Dendritic cell treated with granulocyte-macrophage colony-stimulating factor and Interleukin-4, amounts not matched to agents 40 ng/mL and 50 ng/mL, for 4 days (primary cell): ENCODE data around the gene VKORC1.
"Not testable (repeated sequence)": the region's sequence is repeated elsewhere in the genome, so short reads cannot be mapped to it uniquely, and the experiment has no call there.

Experiments used
- H3K27ac Mint-ChIP-seq: one replicate; pipeline ENCODE4 v1.8.0; 2022; ENCODE audit warnings: mild to moderate bottlenecking, mixed read lengths
- H3K27me3 Mint-ChIP-seq: one replicate; pipeline ENCODE4 v1.8.0; 2022; ENCODE audit warnings: mild to moderate bottlenecking, mixed read lengths
- H3K36me3 Mint-ChIP-seq: one replicate; pipeline ENCODE4 v1.8.0; 2022; ENCODE audit warnings: low read depth, mixed read lengths
- H3K4me1 Mint-ChIP-seq: one replicate; pipeline ENCODE4 v1.8.0; 2022; ENCODE audit warnings: low read depth, mixed read lengths
- H3K4me3 Mint-ChIP-seq: one replicate; pipeline ENCODE4 v1.8.0; 2022; ENCODE audit warnings: mild to moderate bottlenecking, moderate library complexity, mixed read lengths
- H3K9me3 Mint-ChIP-seq: one replicate; pipeline ENCODE4 v1.8.0; 2022; ENCODE audit warnings: mixed read lengths
- intact Hi-C: fragments of 100-400 bp; cut with micrococcal nuclease; formaldehyde crosslinking; loops from one replicate; pipeline ENCODE4 v1.15.0; 2022

Gene VKORC1

DNA sequence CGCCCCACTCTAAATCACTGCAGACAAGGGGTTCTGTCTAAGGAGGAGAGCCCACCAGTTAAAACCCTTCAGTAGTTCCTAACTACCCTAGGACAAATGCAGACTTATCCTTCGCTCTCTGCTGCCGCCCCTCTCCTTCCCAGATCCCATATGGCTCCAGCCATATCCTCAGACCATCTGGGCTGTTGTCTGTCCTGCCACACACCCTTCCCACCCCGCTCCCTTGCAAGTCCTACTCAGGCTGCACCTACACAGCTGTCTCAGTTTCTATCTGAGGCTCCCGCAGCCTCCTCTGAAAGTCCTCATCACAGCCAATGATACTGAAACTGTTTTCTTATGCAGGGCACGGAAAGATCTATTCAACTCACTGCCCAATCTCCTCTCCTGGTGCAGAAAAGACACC, 12.9 kb upstream of the VKORC1 start:
- no peak overlapping the region for H3K4me3 Mint-ChIP-seq
- intact Hi-C loops: loop anchor here (5.0 kb wide), 2 partner anchors 35 kb away; partner anchors contain the start of genes ZNF646 and ZNF668
- H3K27me3 Mint-ChIP-seq: no peaks in the 10 kb centered on the region
- H3K9me3 Mint-ChIP-seq: no peaks in the 10 kb centered on the region
- peaks cover 50% of the 10 kb centered on the region for H3K4me1 Mint-ChIP-seq
- H3K27ac Mint-ChIP-seq: peak overlapping the region; percentile 75
- peaks cover 40% of the 10 kb centered on the region for H3K36me3 Mint-ChIP-seq

DNA sequence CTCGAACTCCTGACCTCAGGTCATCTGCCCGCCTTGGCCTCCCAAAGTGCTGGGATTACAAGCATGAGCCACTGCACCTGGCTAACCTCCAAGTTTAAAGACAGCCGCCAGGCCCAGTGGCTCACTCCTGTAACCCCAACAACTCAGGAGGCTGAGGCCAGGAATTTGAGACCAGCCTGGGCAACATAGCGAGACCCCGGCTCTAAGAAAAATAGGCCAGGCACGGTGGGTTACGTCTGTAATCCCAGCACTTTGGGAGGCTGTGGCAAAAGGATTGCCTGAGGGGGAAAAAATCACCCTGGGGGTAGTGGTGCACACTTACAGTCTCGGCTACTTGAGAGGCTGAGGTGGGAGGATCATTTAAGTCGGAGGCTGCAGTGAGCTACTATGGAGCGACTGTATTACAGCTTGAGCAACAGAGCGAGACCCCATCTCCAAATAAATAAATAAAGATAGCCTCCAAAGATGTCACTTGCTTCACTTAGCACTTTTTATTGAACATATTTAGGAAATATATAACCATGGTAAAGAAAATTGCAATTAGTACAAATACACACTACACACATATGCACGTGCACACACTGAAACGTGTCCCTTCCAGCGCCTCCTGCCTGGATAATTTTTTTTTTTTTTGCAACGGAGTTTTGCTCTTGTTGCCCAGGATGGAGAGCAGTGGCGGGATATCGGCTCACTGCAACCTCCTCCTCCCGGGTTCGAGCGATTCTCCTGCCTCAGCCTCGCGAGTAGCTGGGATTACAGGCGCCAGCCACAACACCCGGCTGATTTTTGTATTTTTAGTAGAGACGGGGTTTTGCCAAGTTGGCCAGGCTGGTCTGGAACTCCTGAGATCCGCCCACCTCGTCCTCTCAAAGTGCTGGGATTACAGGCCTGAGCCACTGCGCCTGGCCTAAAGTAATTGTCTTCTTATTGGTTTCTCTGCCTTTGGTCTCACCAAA, 12.2 kb upstream of the VKORC1 start:
- H3K27ac Mint-ChIP-seq: peak overlapping the region; percentile 83
- H3K36me3 Mint-ChIP-seq: peaks cover 33% of the 10 kb centered on the region
- no peak overlapping the region for H3K4me3 Mint-ChIP-seq
- H3K27me3 Mint-ChIP-seq: no peaks in the 10 kb centered on the region
- H3K9me3 Mint-ChIP-seq: no peaks in the 10 kb centered on the region
- intact Hi-C loops: loop anchor here (5.0 kb wide), 2 partner anchors 34 to 36 kb away; partner anchors contain the start of genes ZNF646 and ZNF668
- H3K4me1 Mint-ChIP-seq: peaks cover 44% of the 10 kb centered on the region

DNA sequence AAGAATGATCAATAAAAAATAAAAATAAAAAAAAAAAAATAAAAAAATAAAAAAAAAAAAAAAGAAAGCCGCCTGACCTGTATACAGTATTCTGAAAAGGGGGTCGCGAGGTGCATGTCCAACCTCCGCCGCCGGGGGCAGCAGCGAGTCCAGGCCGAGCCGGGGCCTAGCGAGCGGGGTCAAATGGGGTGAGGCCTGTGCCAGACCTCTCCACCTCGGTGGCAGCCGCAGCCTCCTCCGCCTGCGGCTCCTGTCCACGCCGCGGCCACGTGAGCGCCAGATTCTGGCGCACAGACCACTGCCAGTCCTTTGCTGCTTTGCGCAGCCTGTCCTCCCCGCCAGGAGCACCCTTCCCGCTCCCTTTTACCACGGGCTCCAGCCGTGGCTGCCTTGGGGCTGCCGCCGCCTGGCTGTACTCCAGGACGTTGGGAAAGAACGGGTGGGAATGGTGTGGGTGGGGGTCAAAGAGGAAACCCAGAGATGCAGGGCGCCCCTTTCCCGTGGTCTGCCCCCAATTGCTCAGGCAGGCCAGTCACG, 11.1 kb upstream of the VKORC1 start:
- peak overlapping the region; percentile 83 for H3K27ac Mint-ChIP-seq
- no peaks in the 10 kb centered on the region for H3K9me3 Mint-ChIP-seq
- H3K4me1 Mint-ChIP-seq: peaks cover 34% of the 10 kb centered on the region
- H3K4me3 Mint-ChIP-seq: peak overlapping the region; percentile 56
- peaks cover 23% of the 10 kb centered on the region for H3K36me3 Mint-ChIP-seq
- intact Hi-C loops: loop anchor here (5.0 kb wide), 2 partner anchors 33 to 37 kb away; partner anchors contain the start of genes ZNF646 and ZNF668
- no peaks in the 10 kb centered on the region for H3K27me3 Mint-ChIP-seq

DNA sequence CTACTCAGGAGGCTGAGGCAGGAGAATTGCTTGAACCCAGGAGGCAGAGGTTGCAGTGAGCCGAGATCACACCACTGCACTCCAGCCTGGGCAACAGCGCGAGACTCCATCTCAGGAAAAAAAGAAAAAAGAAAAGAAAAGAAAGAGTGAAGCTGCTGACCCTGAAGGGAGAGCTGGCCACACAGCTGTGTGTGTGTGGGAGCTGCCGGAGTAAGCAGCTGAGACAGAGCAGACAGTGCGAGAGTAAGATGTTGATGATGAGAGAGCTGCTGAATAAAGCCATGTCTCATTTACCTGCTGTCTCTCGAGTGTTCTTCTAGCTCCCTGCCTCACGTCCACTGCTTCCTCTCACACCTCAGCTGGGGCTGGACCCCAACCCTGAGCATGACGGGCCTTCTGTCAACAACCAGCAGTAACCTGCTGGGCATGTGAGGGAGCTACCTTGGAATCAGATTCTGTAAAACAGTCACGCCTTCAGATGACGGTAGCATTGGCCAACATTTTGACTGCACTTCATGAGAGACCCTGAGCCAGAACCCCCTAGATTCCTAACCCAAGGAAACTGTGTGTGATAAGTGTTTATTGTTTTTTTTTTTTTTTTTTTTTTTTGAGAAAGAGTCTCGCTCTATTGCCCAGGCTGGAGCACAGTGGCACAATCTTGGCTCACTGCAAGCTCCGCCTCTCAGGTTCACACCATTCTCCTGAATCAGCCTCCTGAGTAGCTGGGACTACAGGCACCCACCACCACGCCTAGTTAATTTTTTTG, 6.5 kb upstream of the VKORC1 start:
- H3K27me3 Mint-ChIP-seq, H3K4me3 Mint-ChIP-seq, H3K36me3 Mint-ChIP-seq, H3K9me3 Mint-ChIP-seq, H3K27ac Mint-ChIP-seq, intact Hi-C loops: not testable (repeated sequence)
- H3K4me1 Mint-ChIP-seq: peaks cover 11% of the 10 kb centered on the region

DNA sequence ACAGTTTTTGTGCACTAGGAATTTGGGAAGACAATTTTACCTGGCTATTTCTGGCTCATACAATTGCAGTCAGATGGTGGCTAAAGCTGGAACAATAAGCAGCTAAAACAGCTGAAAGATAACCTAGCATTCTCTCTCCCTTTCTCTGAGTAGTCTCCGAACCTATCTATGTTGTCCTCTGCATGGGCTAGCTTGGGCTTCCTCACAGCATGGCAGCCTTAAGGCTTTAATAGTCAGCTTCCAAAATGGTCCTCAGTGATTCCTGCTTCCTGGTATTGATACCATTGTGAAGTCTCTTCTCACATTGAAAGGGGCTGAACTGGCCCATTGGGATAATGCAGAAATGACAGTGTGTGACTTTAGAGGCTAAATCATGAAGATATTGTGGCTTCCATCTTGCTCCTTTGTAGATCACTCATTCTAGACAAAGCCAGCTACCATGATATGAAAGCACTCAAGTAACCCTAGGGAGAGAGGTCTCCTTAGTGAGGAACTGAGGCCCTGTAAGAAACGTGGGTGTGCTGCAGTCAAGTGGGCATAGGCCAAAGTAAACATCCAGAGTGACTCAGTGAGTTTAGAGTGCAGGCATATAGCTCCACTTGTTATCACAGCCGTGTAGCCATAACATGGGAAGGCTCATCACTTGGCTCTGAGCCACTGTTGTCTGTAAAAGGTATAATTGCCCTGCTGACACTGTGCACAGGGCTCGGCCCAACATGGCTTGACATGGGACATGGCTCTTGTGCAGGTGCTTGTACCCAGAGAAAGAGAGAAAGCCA, 5.5 kb upstream of the VKORC1 start:
- Mint-ChIP-seq H3K27me3 (no peaks in the 10 kb centered on the region), H3K4me3 (no peak overlapping the region), H3K36me3 (no peaks in the 10 kb centered on the region), H3K27ac (no peak overlapping the region), H3K4me1 (peaks cover 14% of the 10 kb centered on the region), H3K9me3 (peaks cover 9% of the 10 kb centered on the region)
- intact Hi-C loops: loop anchor here (10.0 kb wide), 2 partner anchors 145 to 345 kb away; partner anchors contain the start of genes SETD1A and ZNF843

DNA sequence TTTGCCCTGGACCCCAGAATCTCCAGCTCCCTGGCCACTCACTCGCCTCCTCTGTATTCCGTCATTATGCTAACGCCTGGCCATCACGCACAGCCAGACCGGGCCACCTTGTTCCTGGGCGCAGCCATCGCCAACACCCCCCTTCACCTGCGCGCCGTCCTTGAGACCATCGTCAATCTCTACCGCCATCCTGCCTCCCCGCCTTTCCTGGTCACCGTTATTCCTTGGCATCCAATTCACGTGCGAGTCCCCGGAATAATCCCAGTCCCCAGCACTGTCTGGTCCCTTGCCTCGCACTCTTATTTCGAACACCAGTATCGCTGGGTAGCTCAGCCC, 541 bp downstream of the VKORC1 start:
- peak overlapping the region; percentile 83 for H3K27ac Mint-ChIP-seq
- H3K36me3 Mint-ChIP-seq: peaks cover 41% of the 10 kb centered on the region
- H3K4me1 Mint-ChIP-seq: peaks cover 37% of the 10 kb centered on the region
- H3K9me3 Mint-ChIP-seq: no peaks in the 10 kb centered on the region
- peak overlapping the region; percentile 88 for H3K4me3 Mint-ChIP-seq
- intact Hi-C loops: loop anchor here (2.0 to 10.0 kb wide), 4 partner anchors 19 to 351 kb away; partner anchors contain the start of genes SETD1A, STX4, ZNF646 and ZNF668
- H3K27me3 Mint-ChIP-seq: no peaks in the 10 kb centered on the region

DNA sequence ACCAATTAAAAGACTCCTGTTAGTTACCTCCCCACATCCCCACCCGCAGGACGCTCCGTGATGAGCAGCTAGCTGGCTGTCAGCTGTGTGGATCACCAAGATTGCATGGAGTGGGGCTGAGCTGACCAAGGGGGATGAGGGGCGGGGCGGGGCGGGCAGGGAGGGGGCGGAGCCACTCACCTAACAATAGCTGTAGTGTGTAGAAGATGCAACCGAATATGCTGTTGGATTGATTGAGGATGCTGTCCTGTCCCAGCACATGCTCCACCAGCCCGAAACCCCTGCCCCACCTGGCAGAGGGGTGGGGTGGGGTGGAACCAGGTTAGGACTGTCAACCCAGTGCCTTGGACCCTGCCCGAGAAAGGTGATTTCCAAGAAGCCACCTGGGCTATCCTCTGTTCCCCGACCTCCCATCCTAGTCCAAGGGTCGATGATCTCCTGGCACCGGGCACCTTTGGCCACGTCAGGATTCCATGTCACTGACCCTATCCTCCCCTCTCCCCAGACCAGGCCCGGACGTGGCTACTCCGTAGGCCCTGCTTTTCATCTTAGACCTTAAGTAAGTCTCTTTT, 1.4 kb downstream of the VKORC1 start:
- intact Hi-C loops: loop anchor here (10.0 kb wide), 2 partner anchors 138 to 352 kb away; partner anchors contain the start of genes SETD1A and ZNF843
- Mint-ChIP-seq H3K27me3 (no peaks in the 10 kb centered on the region), H3K4me1 (peaks cover 37% of the 10 kb centered on the region), H3K9me3 (no peaks in the 10 kb centered on the region), H3K36me3 (peaks cover 49% of the 10 kb centered on the region), H3K4me3 (peak overlapping the region; percentile 44), H3K27ac (no peak overlapping the region)

DNA sequence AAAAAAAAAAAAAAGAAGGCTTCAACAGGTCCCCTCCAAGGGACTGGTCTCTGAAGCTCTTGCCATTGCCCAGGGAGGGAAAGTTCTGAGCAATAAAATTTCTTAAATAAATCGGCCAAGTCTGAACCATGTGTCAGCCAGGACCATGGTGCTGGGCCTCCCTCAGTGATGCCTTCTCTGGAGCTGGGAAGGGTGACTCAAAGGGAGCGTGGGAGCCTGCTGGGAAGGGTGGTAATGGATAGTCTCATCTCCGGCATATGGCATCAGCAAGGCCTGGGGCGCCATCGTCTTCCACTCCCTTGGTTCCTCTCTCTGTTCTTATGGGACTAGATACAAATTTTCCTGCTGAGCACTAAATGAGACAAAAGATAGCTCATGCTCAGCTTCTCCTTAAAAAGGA, 2.3 kb downstream of the VKORC1 start:
- Mint-ChIP-seq H3K27me3 (no peaks in the 10 kb centered on the region), H3K36me3 (peaks cover 58% of the 10 kb centered on the region), H3K27ac (no peak overlapping the region), H3K4me3 (no peak overlapping the region), H3K9me3 (no peaks in the 10 kb centered on the region), H3K4me1 (peaks cover 37% of the 10 kb centered on the region)
- intact Hi-C loops: loop anchor here (10.0 kb wide), 2 partner anchors 138 to 352 kb away; partner anchors contain the start of genes SETD1A and ZNF843

DNA sequence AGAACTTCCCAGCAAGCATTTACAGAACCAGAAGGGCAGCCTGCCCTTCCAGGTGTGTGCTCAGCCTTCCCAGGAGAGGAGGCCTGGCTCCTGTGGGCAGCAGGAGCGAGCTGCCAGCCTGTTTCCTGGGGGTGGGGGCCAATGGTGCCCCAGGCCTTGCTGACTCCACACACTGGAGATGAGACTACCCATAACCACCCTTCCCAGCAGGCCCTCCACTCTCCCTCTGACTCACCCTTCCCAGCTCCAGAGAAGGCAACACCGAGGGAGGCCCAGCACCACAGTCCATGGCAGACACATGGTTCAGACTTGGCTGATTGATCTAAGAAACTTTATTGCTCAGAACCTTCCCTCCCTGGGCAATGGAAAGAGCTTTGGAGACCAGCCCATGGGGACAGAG, 4.1 kb downstream of the VKORC1 start:
- peaks cover 75% of the 10 kb centered on the region for H3K36me3 Mint-ChIP-seq
- H3K27ac Mint-ChIP-seq: no peak overlapping the region
- H3K9me3 Mint-ChIP-seq: no peaks in the 10 kb centered on the region
- intact Hi-C loops: loop anchor here (10.0 kb wide), 2 partner anchors 136 to 354 kb away; partner anchors contain the start of genes SETD1A and ZNF843
- no peak overlapping the region for H3K4me3 Mint-ChIP-seq
- H3K27me3 Mint-ChIP-seq: no peaks in the 10 kb centered on the region
- H3K4me1 Mint-ChIP-seq: peaks cover 27% of the 10 kb centered on the region

DNA sequence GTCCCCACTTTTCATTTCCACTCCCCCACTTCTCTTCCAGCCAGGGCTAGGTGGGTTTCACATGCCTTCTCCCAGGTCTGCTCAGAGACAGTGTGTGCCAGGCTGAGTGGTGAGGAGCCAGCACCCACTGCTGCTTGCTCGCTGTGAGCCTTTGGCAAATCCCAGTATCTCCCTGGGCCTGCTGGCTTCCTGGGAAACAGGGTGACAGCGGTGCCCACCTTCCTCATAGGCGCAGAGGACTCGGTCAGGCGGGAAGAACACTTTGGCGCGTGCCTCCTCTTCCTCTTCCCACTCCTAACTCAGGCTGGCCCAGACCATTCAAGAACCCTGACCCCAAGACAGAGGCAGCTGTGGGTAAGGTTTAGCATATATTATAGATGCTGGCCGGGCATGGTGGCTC, 5.4 kb downstream of the VKORC1 start:
- Mint-ChIP-seq H3K4me3 (no peak overlapping the region), H3K27ac (no peak overlapping the region), H3K9me3 (no peaks in the 10 kb centered on the region), H3K36me3 (peaks cover 85% of the 10 kb centered on the region), H3K27me3 (no peaks in the 10 kb centered on the region), H3K4me1 (peaks cover 22% of the 10 kb centered on the region)
- intact Hi-C loops: no loop called here

DNA sequence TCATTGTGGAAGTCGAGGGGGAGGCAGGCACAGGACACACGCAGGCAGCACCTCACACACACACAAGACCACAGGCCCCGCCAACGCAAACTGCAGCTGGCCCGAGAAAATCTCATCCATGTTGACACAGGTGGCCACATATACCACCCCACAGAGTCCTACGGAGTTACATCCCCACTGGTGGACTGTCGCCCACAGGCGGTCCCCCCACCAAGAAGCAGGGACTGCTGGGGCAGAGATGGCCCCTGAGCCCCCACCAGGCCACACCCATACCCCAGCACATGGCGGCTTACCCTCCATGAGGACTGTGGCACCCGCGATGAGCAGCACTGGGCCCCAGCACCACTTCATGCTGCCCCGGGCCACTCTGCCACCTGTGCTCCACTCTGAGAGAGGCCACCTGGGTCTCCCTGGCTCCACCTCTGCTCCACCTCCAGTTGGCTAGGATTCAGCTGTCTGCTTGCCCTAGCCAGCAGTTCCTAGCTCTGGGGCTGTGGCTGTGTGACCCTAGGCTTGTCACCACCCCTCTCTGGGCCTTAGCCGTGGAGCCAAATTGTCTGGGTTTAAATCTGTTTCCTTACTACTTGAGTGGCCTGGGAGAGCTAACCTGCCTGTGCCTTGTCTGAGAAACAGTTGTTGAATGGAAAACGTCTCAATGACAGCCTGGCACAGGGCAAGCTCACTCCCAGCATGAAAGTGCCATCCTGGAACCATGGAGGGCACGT, 6.0 kb downstream of the VKORC1 start, which contains the start of gene PRSS53:
TSS of gene PRSS53 (minus strand) at position 485 of the 725 bp plus-strand sequence. CDS start at position 351, 134 bp downstream.
- H3K27ac Mint-ChIP-seq: no peak within 1 kb of the TSS
- H3K4me3 Mint-ChIP-seq: no peak within 1 kb of the TSS
- H3K4me1 Mint-ChIP-seq: peaks cover 16% of the 10 kb centered on the region
- no peaks in the 10 kb centered on the region for H3K9me3 Mint-ChIP-seq
- intact Hi-C loops: no loop called here
- peaks cover 87% of the 10 kb centered on the region for H3K36me3 Mint-ChIP-seq
- no peaks in the 10 kb centered on the region for H3K27me3 Mint-ChIP-seq

DNA sequence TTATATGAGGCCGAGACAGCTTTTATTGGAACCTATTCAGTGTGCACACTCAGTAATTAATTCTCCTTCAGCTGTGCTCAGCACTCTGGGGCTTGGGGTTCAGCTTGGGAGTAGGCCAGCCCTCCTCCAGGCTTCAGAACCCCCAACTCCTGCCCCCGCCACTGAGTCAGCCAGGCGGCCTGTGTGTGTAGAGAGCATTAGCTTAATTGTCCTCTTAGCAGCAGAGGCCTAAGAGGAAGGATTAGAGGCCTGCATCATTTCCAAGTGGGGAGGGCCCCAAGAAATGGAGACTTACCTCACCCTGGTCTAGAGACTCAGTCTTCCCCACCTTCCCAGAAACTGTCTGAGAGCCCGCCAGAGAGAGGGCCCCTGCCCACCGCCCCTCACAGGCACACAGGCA, 6.6 kb downstream of the VKORC1 start:
- intact Hi-C loops: no loop called here
- peaks cover 93% of the 10 kb centered on the region for H3K36me3 Mint-ChIP-seq
- no peaks in the 10 kb centered on the region for H3K27me3 Mint-ChIP-seq
- no peak overlapping the region for H3K27ac Mint-ChIP-seq
- peaks cover 12% of the 10 kb centered on the region for H3K4me1 Mint-ChIP-seq
- no peak overlapping the region for H3K4me3 Mint-ChIP-seq
- H3K9me3 Mint-ChIP-seq: no peaks in the 10 kb centered on the region
